ENCODE results near the gene DOHH.

DNA sequence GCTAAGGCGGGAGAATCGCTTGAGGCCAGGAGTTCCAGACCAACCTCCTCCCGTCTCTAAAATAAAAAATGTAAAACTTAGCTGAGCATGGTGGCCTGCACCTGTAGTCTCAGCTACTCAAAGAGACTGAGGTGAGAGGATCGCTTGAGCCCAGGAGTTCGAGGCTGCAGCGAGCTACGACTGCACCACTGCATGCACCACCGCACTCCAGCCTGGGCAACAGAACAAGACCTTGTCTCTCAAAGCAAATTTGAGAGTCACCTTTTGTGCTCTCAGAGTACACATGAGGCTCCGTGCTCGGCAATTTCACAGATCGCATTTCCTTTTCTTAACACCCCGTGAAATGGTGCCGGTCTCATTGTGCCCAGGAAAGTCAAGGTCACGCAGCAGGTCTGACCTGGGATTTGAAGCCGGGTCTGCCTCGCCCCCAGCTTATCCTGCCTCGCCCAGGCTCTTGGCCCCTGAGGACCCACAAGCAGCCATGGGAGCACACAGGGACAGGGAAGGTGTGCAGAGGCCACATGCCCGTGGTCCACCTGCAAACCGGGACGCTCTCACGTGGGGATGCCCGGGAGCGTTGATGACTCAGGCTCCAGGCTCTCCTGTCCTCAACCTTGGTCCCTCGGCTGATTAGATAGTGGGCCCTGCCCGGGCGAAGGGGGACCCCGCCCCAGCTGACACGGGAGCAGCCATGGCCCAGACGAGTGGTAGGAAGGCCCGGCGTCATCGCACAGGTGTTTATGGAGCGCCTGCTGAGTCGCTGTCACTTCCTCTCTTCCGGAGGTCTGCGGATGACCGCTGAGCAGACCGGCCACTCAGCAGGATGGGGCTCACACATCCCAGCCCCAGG lies 19.0 kb downstream of the DOHH start:
- no peak for TF ChIP-seq POLR2A (IDR thresholded peaks at IDR 0.05)
- no peak for TF ChIP-seq CTCF (IDR thresholded peaks at IDR 0.05)

Data from prostate gland (tissue), 2 donors.